G401 (cell line): ENCODE measurements around the gene LRRC40. TPM values are rescaled to one million over a fixed set of nuclear protein-coding genes. Genes with fewer than 3 reads are reported as not detected.
"Not testable (repeated sequence)": the region's sequence is repeated elsewhere in the genome, so short reads cannot be mapped to it uniquely, and the experiment has no call there.

Experiments
- DNase-seq: peaks from one replicate; pipeline ENCODE4 v3.0.0-alpha.2; 2015; ENCODE audit warnings: low spot score
- in situ Hi-C: cut with HindIII; loops from 2 replicates; pipeline ENCODE4 v1.10.0; 2016; ENCODE audit warnings: low sequenced_read_pairs, mixed read lengths
- total RNA-seq: library from RNA; depleted of rRNA; stranded (reverse); fragments of >200 nt; shearing (Covaris generic); gene quantifications from 2 replicates; pipeline ENCODE4 v1.2.3, GENCODE V29; 2014; rRNA removed

The LRRC40 gene
- 44.2 and 70.1 TPM in 2 replicates for total RNA-seq

DNA sequence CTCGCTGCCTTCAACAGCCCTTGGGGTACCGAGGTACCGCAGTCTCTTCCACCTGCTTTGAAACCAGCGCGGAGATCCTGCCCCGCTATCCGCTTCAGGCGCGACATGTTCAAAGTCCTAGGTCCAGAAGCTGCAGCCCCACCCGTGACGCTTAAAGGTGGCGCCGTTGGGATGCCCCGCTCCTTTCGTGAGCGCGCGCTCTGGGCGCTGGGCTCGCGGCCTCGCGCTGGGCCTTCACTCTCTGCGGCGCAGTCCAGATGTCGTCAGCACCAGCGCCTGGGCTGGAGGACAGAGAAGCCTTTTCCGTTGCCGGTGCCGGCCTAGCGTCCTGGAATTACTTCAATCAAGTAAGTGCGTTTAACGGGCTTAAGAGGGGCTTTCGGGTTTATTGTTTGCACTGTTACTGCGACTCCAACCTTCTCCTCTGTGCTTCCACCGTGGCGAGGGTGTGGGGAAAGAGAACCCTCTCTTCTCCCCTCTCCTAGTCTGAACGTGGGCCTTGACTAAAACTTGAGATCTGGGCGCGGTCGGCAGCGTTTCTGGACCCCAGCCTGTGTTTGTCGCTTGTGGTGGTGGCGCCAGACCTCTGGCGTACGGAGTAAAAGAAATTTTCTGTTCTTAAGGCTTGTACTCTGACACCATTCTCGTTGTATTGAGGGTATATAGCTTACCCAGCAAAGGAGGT, at the start of gene LRRC40:
LRRC40 (minus strand) TSS at position 146 of the 685 bp plus-strand sequence; CDS start at position 107, 39 bp downstream.
- in situ Hi-C loops: no loop called here
- peak; percentile 94 for DNase-seq

DNA sequence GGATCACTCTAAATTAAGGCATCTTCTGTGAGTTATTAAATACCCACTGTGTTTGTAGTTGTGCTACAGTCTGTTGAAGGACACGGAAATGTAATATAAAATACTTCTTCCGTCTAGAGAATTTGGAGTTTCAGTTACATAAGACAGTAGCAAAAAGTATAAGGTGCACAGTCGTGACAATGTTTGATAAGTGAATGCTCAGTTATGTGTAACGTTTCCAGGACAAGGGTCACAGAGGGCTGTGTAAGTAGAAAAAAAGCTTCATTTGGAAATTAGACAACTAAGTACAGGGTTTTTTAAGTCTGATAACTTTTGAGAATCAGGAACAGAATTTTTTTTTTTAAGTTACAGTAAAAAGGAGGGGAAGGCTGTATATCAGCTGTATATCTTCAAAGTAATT, 43.4 kb upstream of the LRRC40 start:
- in situ Hi-C loops: no loop called here
- no peak for DNase-seq

DNA sequence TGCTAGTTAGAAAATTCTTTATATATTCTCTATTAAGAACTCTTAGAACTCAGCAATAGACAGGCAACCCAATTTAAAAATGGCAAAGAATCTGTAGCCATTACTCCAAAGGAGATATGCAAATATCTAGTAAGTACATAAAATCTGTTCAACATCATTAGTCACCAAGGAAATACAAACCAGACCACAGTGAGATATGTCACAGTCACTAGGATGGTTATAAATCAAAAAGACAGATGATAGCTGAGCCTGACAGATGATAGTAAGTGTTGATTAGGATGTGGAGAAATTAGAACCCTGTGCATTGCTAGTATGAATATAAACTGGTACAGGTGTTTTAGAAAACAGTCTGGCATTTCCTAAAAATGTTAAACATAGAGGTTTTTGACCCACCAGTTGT, 42.4 kb upstream of the LRRC40 start:
- in situ Hi-C loops: no loop called here

DNA sequence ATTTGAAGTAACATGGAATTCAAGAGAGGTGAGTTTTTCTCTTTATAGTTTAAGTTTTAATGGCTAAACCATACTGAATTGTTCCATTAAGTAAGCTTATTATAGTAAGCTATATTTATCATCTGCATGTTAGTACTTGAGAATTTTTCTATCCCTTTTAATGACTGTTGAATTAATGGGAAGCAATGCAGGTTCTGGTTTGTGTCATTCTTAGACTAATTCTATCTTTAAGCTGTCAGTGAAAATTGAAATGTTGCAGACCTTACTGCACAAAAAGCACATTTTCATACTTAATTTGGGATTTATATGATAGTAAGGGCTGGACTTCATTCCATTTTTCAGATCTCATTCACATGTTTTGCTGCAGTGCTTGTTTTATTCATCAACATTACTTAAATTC, 41.7 kb upstream of the LRRC40 start:
- in situ Hi-C loops: no loop called here
- no peak for DNase-seq

More for the DNA sequence above, 42.4 kb upstream of the LRRC40 start:
- DNase-seq: no peak

DNA sequence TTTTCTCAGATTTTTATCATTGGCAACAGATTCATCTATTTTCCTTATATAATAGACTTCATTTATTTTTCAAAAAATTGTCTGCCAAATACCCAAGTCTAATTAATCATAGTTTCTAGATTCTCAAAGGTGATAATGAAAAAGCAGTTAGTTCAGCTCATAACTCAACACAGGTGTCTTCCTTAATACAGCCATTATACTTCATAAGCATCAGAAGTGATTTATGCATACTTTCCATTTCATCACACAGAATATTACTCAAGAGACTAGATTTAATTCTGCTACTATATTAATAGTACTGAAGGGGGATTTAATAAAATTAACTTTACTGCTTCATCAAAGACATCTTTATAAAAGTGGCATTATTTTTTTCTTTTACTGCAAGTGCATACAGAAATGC, 34.6 kb upstream of the LRRC40 start:
- no peak for DNase-seq
- in situ Hi-C loops: no loop called here

DNA sequence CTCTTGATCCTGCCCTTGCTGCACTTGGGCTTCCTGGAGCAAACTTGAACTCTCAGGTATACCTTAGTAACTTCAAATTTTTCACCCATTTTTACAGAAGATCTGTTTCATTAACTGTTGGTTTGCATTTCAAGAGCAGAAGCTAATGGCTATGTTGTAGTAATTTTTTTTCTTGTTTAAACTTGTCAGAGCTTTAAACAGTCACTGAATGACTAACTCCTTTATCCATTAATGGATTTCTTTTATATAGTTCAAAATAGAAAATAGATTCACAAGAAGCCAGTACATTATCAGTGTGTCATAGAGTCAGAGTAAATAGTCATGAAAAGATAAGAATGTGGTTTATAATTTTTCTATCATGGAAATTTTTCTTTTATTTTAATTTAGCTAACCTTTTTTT, 29.4 kb upstream of the LRRC40 start:
- no peak for DNase-seq
- in situ Hi-C loops: no loop called here

DNA sequence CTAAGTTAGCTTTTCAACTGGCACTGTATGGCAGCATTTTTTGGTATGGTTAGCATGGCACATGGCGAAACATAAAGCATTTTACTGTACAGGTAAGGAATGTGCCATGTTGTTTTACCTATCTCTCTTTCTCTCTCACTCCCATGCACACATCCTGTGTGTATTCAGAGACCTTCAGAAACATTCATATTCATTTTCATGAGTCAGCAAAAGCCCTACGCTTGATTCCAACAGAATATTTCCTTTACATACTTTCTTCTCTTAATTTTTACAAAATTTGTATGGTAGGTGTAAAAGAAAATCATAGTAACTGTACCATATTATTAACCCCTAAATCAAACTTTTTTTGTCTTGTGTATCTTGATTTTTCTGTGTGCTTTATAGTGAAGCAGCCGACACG, 26.1 kb upstream of the LRRC40 start:
- no peak for DNase-seq
- in situ Hi-C loops: no loop called here

DNA sequence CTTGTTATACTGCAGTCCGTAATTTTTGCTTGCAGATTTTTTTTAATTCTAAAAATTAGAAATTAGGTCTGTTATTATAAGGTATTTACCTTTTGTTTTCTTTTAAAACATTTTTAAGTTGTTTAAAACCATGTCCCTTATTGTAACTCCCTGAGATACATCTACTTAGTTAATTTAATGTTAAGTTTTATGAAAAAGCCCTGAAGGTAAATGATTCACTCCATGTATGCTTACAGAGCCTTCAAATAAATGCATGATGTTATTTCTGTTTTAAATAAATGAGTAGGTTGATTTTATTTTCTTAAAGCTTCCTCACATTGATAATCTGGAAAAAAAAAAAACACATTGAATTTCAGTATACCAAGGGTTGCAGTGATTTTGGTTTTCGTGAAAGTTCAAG, 23.3 kb upstream of the LRRC40 start:
- DNase-seq: no peak
- in situ Hi-C loops: no loop called here

DNA sequence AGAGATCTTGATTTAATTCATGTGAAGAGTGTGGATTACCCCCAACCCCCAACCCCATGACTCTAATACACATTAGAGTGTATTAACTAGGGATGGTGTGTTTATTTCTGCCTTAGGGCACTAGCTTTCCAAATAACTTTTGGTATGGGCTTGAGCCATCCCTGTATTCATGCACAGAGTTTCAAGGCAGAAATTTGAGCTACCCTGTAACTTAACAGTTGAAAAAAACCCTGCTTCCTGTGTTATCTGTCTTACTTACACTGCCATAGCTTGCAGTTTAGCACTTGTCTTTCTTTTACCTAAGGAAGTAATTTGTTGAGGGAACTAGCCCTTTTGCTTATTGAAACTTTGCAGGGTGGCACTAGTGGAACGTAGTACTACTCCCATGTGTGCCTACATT, 22.1 kb upstream of the LRRC40 start:
- DNase-seq: no peak
- in situ Hi-C loops: no loop called here

DNA sequence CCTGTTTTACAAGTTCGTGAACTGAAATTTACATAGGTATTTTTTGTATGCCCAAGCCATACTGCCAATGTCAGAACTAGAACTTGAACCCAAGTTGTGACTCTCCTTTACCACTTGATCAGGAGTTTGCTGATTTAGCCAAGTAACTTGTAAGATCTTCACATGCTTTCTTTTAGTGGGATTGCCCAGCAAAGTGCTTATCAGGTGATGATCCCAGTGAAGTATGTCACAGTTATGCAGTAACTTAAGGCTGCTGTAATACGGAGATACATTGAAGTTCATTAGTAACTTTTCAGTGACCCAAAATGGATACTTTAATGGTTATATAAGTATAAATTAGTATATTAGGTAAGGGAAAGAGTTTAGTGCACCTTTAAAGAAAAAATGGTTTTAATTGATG, 19.6 kb upstream of the LRRC40 start:
- DNase-seq: no peak
- in situ Hi-C loops: no loop called here

DNA sequence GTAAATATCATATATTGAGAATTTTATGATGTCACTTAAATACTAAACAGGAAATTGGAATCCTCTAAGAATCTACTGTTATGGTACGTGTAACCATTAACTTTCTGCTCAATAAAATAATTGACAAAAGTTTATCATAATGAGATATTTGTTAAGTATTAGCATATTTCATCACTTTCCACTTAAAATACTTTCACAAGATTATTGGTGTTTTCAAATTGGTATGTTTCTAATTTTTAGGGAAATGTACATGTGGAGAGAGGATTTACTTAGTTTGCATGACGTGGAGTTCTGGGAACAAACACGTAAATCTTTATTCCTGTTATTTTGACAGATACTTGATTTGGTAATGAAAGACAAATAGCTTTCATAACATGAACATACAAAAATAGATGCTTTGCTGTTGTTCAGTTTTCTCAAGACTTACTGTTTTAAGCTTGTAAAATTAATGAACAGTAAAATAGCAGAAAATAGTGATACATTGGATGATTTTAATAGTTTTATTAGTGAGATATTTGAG, 17.4 kb upstream of the LRRC40 start:
- in situ Hi-C loops: no loop called here
- DNase-seq: no peak

DNA sequence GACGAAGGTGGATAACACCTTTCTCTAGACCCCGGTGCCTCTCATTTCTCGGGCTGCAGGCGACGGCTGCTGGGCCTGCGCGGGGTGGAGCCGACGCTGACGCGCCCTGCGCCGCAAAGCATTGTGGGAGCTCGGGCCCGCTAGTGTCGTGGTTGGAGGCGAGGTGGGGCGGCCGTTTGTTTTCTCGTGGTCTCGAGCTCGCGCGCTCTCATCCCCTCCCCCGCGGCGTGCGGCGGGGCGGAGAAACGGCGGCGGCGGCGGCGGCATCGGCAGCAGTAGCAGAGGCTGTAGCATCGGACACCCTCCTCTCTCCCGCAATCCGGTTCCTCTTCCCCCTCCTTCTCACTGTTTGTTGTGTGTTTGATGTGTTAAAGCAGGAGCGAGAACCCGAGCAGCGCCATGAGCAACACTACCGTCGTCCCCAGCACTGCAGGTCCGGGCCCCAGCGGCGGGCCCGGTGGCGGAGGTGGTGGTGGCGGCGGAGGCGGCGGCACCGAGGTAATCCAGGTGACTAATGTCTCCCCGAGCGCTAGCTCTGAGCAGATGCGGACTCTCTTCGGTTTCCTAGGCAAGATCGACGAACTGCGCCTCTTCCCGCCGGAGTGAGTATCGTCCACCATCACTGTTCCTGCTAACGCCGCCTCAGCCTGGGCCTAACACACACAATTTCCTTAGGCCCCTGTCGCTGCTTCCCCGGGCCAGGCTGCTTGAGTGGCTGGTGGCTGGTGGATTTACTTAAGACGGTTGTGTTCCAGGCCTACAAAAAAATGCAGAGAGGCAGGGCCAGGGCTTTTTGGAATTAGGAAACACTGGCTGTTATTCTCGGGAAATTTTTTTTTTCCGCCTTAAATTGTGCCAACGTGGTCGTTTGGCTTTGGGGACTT, 16.1 kb upstream of the LRRC40 start, which contains the start of gene SRSF11:
SRSF11 (plus strand) TSS at position 143 of the 884 bp plus-strand sequence; CDS start at position 400, 257 bp downstream.
- DNase-seq: peak; percentile 92
- in situ Hi-C loops: no loop called here

DNA sequence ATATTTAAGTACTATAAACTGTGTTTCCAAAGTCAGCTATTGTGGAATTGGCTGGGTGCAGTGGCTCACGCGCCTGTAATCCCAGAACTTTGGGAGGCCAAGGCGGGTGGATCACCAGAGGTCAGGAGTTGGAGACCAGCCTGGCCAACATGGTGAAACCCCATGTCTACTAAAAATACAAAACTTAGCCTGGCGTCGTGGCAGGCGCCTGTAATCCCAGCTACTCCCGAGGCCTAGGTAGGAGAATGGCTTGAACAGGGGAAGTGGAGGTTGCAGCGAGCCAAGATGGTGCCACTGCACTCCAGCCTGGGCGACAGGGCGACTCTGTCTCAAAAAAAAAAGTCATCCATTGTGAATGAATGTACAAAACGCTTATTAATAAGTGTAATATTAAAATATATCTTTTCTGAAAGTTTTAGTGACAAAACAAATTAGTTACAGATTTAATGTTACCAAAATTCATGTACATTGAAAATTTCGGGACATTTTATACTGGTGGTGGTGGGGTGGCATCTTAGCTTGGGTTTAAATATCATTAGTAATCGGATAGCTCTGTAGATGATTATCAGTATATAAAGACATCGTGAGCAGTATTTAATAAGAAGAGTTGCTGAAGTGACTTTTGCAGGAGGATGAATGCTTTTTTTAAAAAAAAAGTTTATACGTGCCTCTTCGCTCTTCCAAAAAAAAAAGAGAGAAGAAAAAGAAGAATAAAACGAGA, 15.3 kb upstream of the LRRC40 start:
- DNase-seq: no peak
- in situ Hi-C loops: no loop called here

DNA sequence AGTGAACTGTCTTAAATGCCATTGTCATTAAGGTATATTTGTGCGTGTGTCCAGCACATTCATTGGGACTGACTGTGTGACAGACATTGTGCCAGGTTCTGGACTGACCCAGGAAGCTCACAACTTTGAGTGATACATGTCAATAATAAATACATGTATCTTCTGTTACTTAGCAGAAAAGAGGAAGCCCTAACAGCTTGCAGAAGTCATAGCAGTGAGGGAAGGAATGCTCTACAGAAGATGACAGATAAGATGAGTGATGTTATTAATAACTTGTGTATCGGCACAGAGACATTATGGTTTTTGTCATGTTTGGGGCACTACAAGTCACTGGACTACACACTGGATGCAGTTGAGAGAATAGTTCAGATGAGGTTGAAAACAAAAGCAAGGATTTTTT, 14.6 kb upstream of the LRRC40 start:
- in situ Hi-C loops: no loop called here
- no peak for DNase-seq

DNA sequence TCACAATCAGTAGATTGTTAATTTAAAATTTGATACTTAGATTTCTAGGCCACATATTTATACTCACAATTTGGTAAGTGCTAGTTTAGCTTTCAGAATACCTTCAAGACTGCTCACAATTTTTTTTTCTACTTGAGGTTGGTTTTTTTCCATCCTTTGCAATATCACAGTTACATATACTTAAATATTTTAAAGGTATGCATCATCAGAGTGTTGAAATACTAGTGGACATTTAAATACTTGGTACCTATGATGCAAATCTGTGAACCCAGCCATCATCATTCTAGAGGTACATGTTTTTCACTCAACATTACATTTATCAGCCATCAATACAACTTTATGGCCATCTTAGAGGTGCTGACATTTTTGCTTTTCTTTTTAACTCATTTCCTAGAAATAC, 6.2 kb upstream of the LRRC40 start:
- in situ Hi-C loops: no loop called here
- no peak for DNase-seq

DNA sequence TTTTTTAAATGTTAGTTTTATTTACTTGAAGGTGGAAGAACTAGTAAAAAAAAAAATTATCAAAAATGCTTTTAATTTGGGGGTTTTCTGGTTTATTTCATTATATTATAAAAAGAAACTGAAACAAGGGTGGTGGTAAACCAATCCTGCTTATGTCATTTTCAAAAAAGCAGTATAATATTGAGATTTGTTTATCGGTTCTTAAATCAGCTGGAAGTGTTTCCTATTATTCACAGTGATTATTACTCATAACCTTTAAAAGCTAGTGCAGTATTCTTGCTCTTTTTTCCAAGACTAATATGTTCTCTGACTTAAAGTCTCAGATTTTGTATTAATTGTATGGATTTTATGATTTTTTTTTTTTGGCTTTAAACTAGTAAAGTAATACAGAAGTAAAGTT, 5.4 kb upstream of the LRRC40 start:
- in situ Hi-C loops: no loop called here
- no peak for DNase-seq

DNA sequence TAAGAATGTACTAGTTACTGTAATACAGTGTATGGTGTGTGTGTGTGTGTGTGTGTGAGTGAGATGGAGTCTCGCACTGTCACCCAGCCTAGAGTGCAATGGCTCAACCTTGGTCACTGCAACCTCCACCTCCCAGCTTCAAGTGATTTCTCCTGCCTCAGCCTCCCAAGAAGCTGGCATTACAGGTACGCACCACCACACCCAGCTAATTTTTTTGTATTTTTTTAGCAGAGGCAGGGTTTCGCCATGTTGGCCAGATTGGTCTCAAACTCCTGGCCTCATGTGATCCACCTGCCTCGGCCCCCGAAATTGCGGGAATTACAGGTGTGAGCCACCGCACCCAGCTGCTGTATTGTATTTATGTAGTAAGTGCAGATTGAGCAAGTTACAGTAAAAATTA, 2.9 kb upstream of the LRRC40 start:
- in situ Hi-C loops: no loop called here
- DNase-seq: no peak

DNA sequence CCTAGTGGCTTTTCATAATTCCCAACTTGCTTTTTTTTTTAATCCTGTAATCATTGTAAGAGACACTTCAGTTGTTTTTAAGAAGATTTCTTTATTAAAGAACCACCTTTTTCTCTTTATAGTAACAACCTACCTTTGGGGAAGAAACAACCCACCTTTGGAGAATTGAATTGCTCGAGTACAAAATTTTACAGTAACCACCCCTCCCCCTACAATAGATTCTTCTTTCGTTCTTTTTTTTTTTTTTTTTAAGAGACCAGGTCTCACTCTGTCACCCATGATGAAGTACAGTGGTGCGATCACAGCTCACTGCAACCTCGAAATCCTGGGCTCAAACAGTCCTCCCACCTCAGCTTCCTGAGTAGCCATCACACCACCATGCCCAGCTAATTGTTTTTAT, 2.1 kb upstream of the LRRC40 start:
- no peak for DNase-seq
- in situ Hi-C loops: no loop called here

DNA sequence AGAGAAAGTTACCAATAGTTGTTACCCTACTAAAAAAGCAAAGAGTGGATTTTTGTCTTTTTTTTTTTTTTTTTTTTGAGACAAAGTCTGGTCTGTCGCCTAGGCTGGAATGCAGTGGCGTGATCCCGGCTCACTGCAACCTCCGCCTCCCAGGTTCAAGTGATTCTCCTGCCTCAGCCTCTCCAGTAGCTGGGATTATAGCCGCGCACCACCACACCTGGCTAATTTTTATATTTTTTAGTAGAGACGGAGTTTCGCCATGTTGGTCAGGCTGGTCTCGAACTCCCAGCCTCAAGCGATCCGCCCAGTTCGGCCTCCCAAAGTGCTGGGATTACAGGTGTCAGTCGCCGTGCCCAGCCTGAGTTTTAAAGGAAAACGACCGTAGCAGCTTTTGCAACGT, 1.5 kb upstream of the LRRC40 start:
- DNase-seq, in situ Hi-C loops: not testable (repeated sequence)

DNA sequence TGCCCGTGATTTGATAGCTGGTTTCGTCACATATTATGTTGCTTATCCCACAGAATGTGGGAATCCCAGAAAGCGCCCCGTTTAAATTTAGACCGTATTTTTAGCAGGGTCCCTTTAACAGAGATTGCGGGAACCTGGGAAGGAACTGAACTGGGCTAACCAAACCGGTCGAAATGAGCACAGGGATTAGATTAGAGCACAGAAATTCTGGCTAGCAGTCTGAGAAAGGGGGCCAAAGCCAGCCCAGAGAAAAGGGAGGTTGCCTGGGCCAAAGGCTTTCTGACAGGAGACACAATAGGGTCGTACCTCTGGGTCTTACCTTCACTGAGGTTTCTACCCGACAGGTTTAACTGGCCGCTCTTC, 327 bp downstream of the LRRC40 start:
- in situ Hi-C loops: no loop called here
- DNase-seq: no peak
